Smooth muscle cell (in vitro differentiated cells): ENCODE results near the gene UNKL. TPM values are rescaled to one million over a fixed set of nuclear protein-coding genes. Genes with fewer than 3 reads are reported as not detected.

Experiments used
- DNase-seq: peaks from one replicate; lab custom pipeline; 2025; ENCODE audit not compliant: unreplicated experiment; lab: John Stamatoyannopoulos, UW
- H2AFZ ChIP-seq: fragments of 200-600 bp; sonication (generic); 2 replicates; pipeline ENCODE4 v1.6.0; 2016; ENCODE audit warnings: antibody characterized with exemption, low read depth, mild to moderate bottlenecking
- H3F3A ChIP-seq: fragments of 200-600 bp; sonication (generic); 2 replicates; pipeline ENCODE4 v1.6.0; 2017; ENCODE audit warnings: antibody characterized with exemption, low read depth
- H3K27ac ChIP-seq: fragments of 200-600 bp; sonication (generic); 2 replicates; pipeline ENCODE4 v1.5.1; 2016; ENCODE audit warnings: low read depth, mild to moderate bottlenecking
- H3K27me3 ChIP-seq: fragments of 200-600 bp; sonication (generic); 2 replicates; pipeline ENCODE4 v1.6.1; 2016; ENCODE audit warnings: low read depth, mild to moderate bottlenecking
- H3K36me3 ChIP-seq: fragments of 200-600 bp; sonication (generic); 2 replicates; pipeline ENCODE4 v1.5.1; 2016; ENCODE audit warnings: low read depth
- H3K4me1 ChIP-seq: fragments of 200-600 bp; sonication (generic); 2 replicates; pipeline ENCODE4 v1.5.1; 2016; ENCODE audit warnings: low read depth
- H3K4me2 ChIP-seq: fragments of 200-600 bp; sonication (generic); 2 replicates; pipeline ENCODE4 v1.6.0; 2016; ENCODE audit warnings: mild to moderate bottlenecking
- H3K4me3 ChIP-seq: fragments of 200-600 bp; sonication (generic); 2 replicates; pipeline ENCODE4 v1.5.1; 2016; ENCODE audit warnings: mild to moderate bottlenecking
- H3K79me2 ChIP-seq: fragments of 200-600 bp; sonication (generic); 2 replicates; pipeline ENCODE4 v1.6.0; 2016; ENCODE audit warnings: low read depth, mild to moderate bottlenecking
- H3K9ac ChIP-seq: fragments of 200-600 bp; sonication (generic); 2 replicates; pipeline ENCODE4 v1.6.0; 2016; ENCODE audit warnings: low read depth
- H3K9me3 ChIP-seq: fragments of 200-600 bp; sonication (generic); replicated peaks from 2 replicates; pipeline ENCODE4 v1.5.1; 2016; ENCODE audit warnings: low read depth
- H4K20me1 ChIP-seq: fragments of 200-600 bp; sonication (generic); 2 replicates; pipeline ENCODE4 v1.6.0; 2016; ENCODE audit warnings: low read depth
- CTCF ChIP-seq: fragments of 200-600 bp; sonication (generic); IDR thresholded peaks from 2 replicates; pipeline ENCODE4 v1.5.1; 2017; ENCODE audit warnings: borderline replicate concordance, mild to moderate bottlenecking, antibody characterized with exemption; ENCODE audit not compliant: insufficient read depth, poor library complexity, severe bottlenecking
- WGBS: methylation state at CpG from one replicate; pipeline ENCODE4 v1.1.7; 2016; ENCODE audit warnings: low lambda C conversion rate; 5-methylcytosine and 5-hydroxymethylcytosine counted together
- polyA plus RNA-seq: library from polyadenylated mRNA; unstranded; fragments of >200 nt; fragmentation: Nextera tagmentation; extraction: Ambion mirVana; gene quantifications from 2 replicates; pipeline ENCODE4 v1.2.1, GENCODE V29; 2016
- total RNA-seq: library from RNA; depleted of rRNA; stranded (reverse); fragments of >200 nt; gene quantifications from 2 replicates; pipeline ENCODE4 v1.2.3, GENCODE V29; 2014

Gene UNKL
- total and polyA plus RNA-seq, 2 experiments from 2014 or later, result 5.2 to 6.2 TPM

- no peaks in the 10 kb centered on the region for H3K36me3 ChIP-seq
- peak overlapping the region; percentile 57 for H3K4me3 ChIP-seq
- H3K4me1 ChIP-seq, result peaks cover 9% of the 10 kb centered on the region
- no peak overlapping the region for H2AFZ ChIP-seq
- H3F3A ChIP-seq, result no peaks in the 10 kb centered on the region
- H3K27ac ChIP-seq, result no peak overlapping the region
- H4K20me1 ChIP-seq, result peaks cover 26% of the 10 kb centered on the region
- WGBS, result 71% methylated on average over 10 of the region's 10 CpGs
- no peaks in the 10 kb centered on the region for H3K79me2 ChIP-seq
- no peaks in the 10 kb centered on the region for H3K27me3 ChIP-seq
- no peak for DNase-seq
- no peaks in the 10 kb centered on the region for H3K9me3 ChIP-seq
- H3K4me2 ChIP-seq, result peak overlapping the region; percentile 93
- no peak overlapping the region for H3K9ac ChIP-seq
- no peak for TF ChIP-seq CTCF
Observed at GRCh38 chr16:1380195-1380594, 34.3 kb downstream of the UNKL start.

DNA sequence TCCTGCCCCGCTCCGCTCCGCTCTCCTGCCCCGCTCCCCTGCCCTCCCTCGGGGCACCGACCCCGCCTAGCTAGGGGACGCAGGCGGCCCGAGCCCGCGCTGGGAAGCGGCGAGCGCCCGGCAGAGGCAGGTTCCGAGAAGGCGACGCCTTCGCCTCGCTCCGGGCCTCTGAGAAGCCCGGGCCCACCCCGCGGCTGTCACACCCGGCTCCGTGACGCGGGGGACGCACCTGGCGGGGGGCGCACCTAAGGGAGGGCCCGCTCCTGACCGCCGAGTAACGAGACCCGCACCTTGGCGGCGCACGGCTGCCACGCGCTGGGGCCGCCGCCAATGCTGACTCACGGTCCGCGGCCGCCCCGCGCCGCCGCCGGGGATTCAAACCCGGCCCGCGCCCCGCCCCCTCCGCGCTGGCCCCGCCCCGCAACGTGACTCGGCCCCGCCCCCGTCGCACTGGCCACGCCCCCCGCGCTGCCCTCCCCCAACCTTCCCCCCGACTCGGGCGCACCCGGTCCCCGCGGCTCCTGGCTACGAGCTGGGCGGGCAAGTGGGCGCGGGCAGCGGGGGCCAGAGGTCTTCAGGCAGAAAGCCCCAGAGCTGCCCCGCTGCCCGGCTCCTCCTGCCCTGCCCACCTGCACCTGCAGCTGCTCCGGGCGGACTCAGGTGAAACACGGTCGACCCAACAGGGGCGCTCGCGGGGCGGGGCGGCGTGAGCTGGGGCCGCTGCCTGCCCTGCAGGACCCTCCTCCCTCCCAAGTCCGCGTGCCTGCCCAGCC lies 35.0 kb downstream of the UNKL start:
- H3K27me3 ChIP-seq, result no peaks in the 10 kb centered on the region
- no peaks in the 10 kb centered on the region for H3K36me3 ChIP-seq
- no peak overlapping the region for H2AFZ ChIP-seq
- 1% methylated on average over 25 of the region's 95 CpGs for WGBS
- no peak for TF ChIP-seq CTCF
- peak overlapping the region; percentile 75 for H3K27ac ChIP-seq
- peak; percentile 33 for DNase-seq
- H3F3A ChIP-seq, result no peaks in the 10 kb centered on the region
- H4K20me1 ChIP-seq, result peaks cover 26% of the 10 kb centered on the region
- no peaks in the 10 kb centered on the region for H3K9me3 ChIP-seq
- H3K4me2 ChIP-seq, result peak overlapping the region; percentile 93
- peaks cover 9% of the 10 kb centered on the region for H3K4me1 ChIP-seq
- H3K4me3 ChIP-seq, result peak overlapping the region; percentile 57
- H3K79me2 ChIP-seq, result no peaks in the 10 kb centered on the region
- H3K9ac ChIP-seq, result peak overlapping the region; percentile 91

GRCh38 chr16:1378804-1379303 lies 35.6 kb downstream of the UNKL start:
- Histone ChIP-seq H3K36me3 (no peaks in the 10 kb centered on the region), H3K9me3 (no peaks in the 10 kb centered on the region), H3K4me1 (peaks cover 9% of the 10 kb centered on the region), H3K79me2 (no peaks in the 10 kb centered on the region), H2AFZ (no peak overlapping the region), H3K4me2 (peak overlapping the region; percentile 93), H3F3A (no peaks in the 10 kb centered on the region), H4K20me1 (peaks cover 26% of the 10 kb centered on the region), H3K27ac (peak overlapping the region; percentile 75), H3K9ac (peak overlapping the region; percentile 91), H3K4me3 (peak overlapping the region; percentile 57), H3K27me3 (no peaks in the 10 kb centered on the region)
- no peak for TF ChIP-seq CTCF
- DNase-seq, result peak; percentile 68
- WGBS, result 5% methylated on average over 19 of the region's 31 CpGs
